ENCODE measurements around the gene KRT40. TPM values are rescaled to one million over a fixed set of nuclear protein-coding genes. Genes with fewer than 3 reads are reported as not detected.

The KRT40 gene
- total and polyA plus RNA-seq, 9 of the 15 experiments (the other 6 are each of a cell fraction or from before 2014, with no cell fraction given) = not detected

GRCh38 chr17:40942553-40942952 is 41.6 kb downstream of the KRT40 start (continued):
- TF ChIP-seq AFF1 (IDR thresholded peaks at IDR 0.05; ENCODE audit: low read depth in 1 of 2, partially characterized antibody in 2 of 2) = no peak
- no peak for TF ChIP-seq ZNF583 (CRISPR knock-in tag; IDR thresholded peaks at IDR 0.05)

GRCh38 chr17:40940266-40940665 is 43.9 kb downstream of the KRT40 start:
- CTCF ChIA-PET (ENCODE audit: low intra/inter-chr PET ratio) = no interaction called here
- FAIRE-seq (no peak), DNase-seq (ENCODE audit: extremely low read depth in 1 of 4, low spot score in 3 of 4) (no peak), ATAC-seq (no peak)
- Histone ChIP-seq H4K20me1 (replicated peaks; ENCODE audit: control insufficient read depth, insufficient read depth, low read length) (no peaks in the 10 kb centered on the region), H3K27me3 (ENCODE audit: control insufficient read depth in 2 of 2, insufficient read depth in 2 of 2, low read length in 2 of 2) (peaks cover 16 to 25% of the 10 kb centered on the region in 2 experiments), H3K9me1 (ENCODE audit: control insufficient read depth, insufficient read depth, low read length) (no peaks in the 10 kb centered on the region), H3K4me1 (replicated peaks in 1 of 2; ENCODE audit: control insufficient read depth in 2 of 2, insufficient read depth in 2 of 2, low read length in 2 of 2) (peaks cover 0 to 5% of the 10 kb centered on the region in 2 experiments; a peak in 1 of 5 replicates), H3K4me2 (ENCODE audit: insufficient read depth, low read length) (no peak overlapping the region), H3K4me3 (no peak overlapping the region), H3K27ac (ENCODE audit: extremely low read depth, low read depth, low read length) (no peak overlapping the region), H3K36me3 (ENCODE audit: control insufficient read depth, insufficient read depth, low read length) (no peaks in the 10 kb centered on the region), H3K9ac (ENCODE audit: insufficient read depth in 1 of 2, low read depth in 2 of 2, low read length in 2 of 2) (no peak overlapping the region), H3K79me2 (ENCODE audit: control insufficient read depth, insufficient read depth, low read length) (no peaks in the 10 kb centered on the region), H2AFZ (ENCODE audit: low read depth, low read length) (no peak overlapping the region), H3K9me3 (replicated peaks; ENCODE audit: control insufficient read depth, insufficient read depth, low read depth, low read length) (no peaks in the 10 kb centered on the region)
- intact Hi-C loops (cut with micrococcal nuclease) = no loop called here
- POLR2A ChIA-PET = no interaction called here
- WGBS (ENCODE audit: insufficient coverage, low coverage, missing lambda C conversion rate) = 2% methylated on average over 6 of the region's 6 CpGs
- BruUV-seq (replicated peaks) = no TSS peak
- TF ChIP-seq ZNF41 (CRISPR knock-in tag; conservative IDR thresholded peaks at IDR 0.05) = no peak
- in situ Hi-C loops (cut with MboI) = no loop called here

All from K562 (cell line).